Measurements from ENCODE around the gene NAA80. TPM values are rescaled to one million over a fixed set of nuclear protein-coding genes. Genes with fewer than 3 reads are reported as not detected.

NAA80 gene
- total RNA-seq, 1 donor from 2014 or later, result 6.3 TPM

GRCh38 chr3:50275996-50276761 is 23.0 kb downstream of the NAA80 start:
- Histone ChIP-seq H3K27me3 (ENCODE audit: insufficient read depth, low read length) (peaks cover 27% of the 10 kb centered on the region), H3K36me3 (ENCODE audit: insufficient read depth, low read length) (no peaks in the 10 kb centered on the region), H3K9ac (ENCODE audit: low read length) (no peak overlapping the region), H3K4me2 (ENCODE audit: low read length) (no peak overlapping the region), H3K4me3 (ENCODE audit: insufficient read depth, low read depth, low read length) (no peak overlapping the region), H3K4me1 (ENCODE audit: insufficient read depth, low read length) (no peaks in the 10 kb centered on the region), H3K79me2 (ENCODE audit: insufficient read depth, low read length) (no peaks in the 10 kb centered on the region), H3K9me3 (ENCODE audit: insufficient read depth, low read depth, low read length) (no peaks in the 10 kb centered on the region), H3K27ac (ENCODE audit: low read depth, low read length) (no peak overlapping the region), H2AFZ (ENCODE audit: low read depth, low read length) (no peak overlapping the region), H4K20me1 (ENCODE audit: insufficient read depth, low read length) (peaks cover 3% of the 10 kb centered on the region)
- H3K27me3 Mint-ChIP-seq (ENCODE audit: low read depth, unreplicated experiment), result peaks cover 22% of the 10 kb centered on the region
- no peaks in the 10 kb centered on the region for H3K9me3 Mint-ChIP-seq (ENCODE audit: unreplicated experiment)
- peaks cover 11% of the 10 kb centered on the region for H3K4me1 Mint-ChIP-seq (ENCODE audit: low read depth, unreplicated experiment)
- peaks cover 8% of the 10 kb centered on the region for H3K36me3 Mint-ChIP-seq (ENCODE audit: low read depth, unreplicated experiment)
- no peak overlapping the region for H3K4me3 Mint-ChIP-seq (ENCODE audit: unreplicated experiment)
- FAIRE-seq (no peak), DNase-seq (ENCODE audit: low read depth) (no peak)
- H3K27ac Mint-ChIP-seq (ENCODE audit: unreplicated experiment), result no peak overlapping the region
- TF ChIP-seq EZH2 (IDR thresholded peaks at IDR 0.05; ENCODE audit: insufficient read depth, low read length) (peak; percentile 66), CTCF (IDR thresholded peaks at IDR 0.05; ENCODE audit: insufficient read depth, low read depth, low read length) (no peak)

- DNase-seq (ENCODE audit: low read depth) (no peak), FAIRE-seq (no peak)
- Mint-ChIP-seq H3K4me1 (ENCODE audit: low read depth, unreplicated experiment) (peaks cover 12% of the 10 kb centered on the region), H3K27ac (ENCODE audit: unreplicated experiment) (no peak overlapping the region), H3K36me3 (ENCODE audit: low read depth, unreplicated experiment) (peaks cover 8% of the 10 kb centered on the region), H3K9me3 (ENCODE audit: unreplicated experiment) (no peaks in the 10 kb centered on the region), H3K4me3 (ENCODE audit: unreplicated experiment) (no peak overlapping the region), H3K27me3 (ENCODE audit: low read depth, unreplicated experiment) (peaks cover 22% of the 10 kb centered on the region)
- Histone ChIP-seq H3K27ac (ENCODE audit: low read depth, low read length) (no peak overlapping the region), H3K36me3 (ENCODE audit: insufficient read depth, low read length) (no peaks in the 10 kb centered on the region), H3K27me3 (ENCODE audit: insufficient read depth, low read length) (peaks cover 27% of the 10 kb centered on the region), H3K9me3 (ENCODE audit: insufficient read depth, low read depth, low read length) (no peaks in the 10 kb centered on the region), H3K4me2 (ENCODE audit: low read length) (no peak overlapping the region), H3K9ac (ENCODE audit: low read length) (no peak overlapping the region), H3K79me2 (ENCODE audit: insufficient read depth, low read length) (no peaks in the 10 kb centered on the region), H3K4me1 (ENCODE audit: insufficient read depth, low read length) (peaks cover 5% of the 10 kb centered on the region), H2AFZ (ENCODE audit: low read depth, low read length) (no peak overlapping the region), H3K4me3 (ENCODE audit: insufficient read depth, low read depth, low read length) (no peak overlapping the region), H4K20me1 (ENCODE audit: insufficient read depth, low read length) (peaks cover 3% of the 10 kb centered on the region)
- TF ChIP-seq CTCF (IDR thresholded peaks at IDR 0.05; ENCODE audit: insufficient read depth, low read depth, low read length) (no peak), EZH2 (IDR thresholded peaks at IDR 0.05; ENCODE audit: insufficient read depth, low read length) (peak; percentile 93)
These were observed 23.8 kb downstream of the NAA80 start for GRCh38 chr3:50275141-50275995.

Data from astrocyte (in vitro differentiated cells and primary cell).